Measurements from ENCODE around the gene EVL. TPM values are rescaled to one million over a fixed set of nuclear protein-coding genes. Genes with fewer than 3 reads are reported as not detected.

The EVL gene
- polyA plus RNA-seq, 2 of the 4 experiments (the other 2 are of a cell fraction): 14.8 to 32.9 TPM

GRCh38 chr14:100107236-100107635 is 42.0 kb downstream of the EVL start:
- WGBS (ENCODE audit: missing lambda C conversion rate): 84% methylated on average over 5 of the region's 5 CpGs
- TF ChIP-seq HOXB5 (CRISPR knock-in tag; IDR thresholded peaks at IDR 0.05) (no peak), CBX8 (IDR thresholded peaks at IDR 0.05) (no peak), FOXS1 (CRISPR knock-in tag; IDR thresholded peaks at IDR 0.05) (no peak), HEYL (CRISPR knock-in tag; IDR thresholded peaks at IDR 0.05) (no peak), E2F6 (IDR thresholded peaks at IDR 0.05; ENCODE audit: borderline replicate concordance, low read depth) (no peak), RFX5 (IDR thresholded peaks at IDR 0.05) (no peak), GATA3 (IDR thresholded peaks at IDR 0.05; ENCODE audit: borderline replicate concordance) (no peak), MAFK (IDR thresholded peaks at IDR 0.05; ENCODE audit: partially characterized antibody) (no peak), MAZ (IDR thresholded peaks at IDR 0.05; ENCODE audit: borderline replicate concordance, low read depth, low read length) (no peak), ZFP36 (IDR thresholded peaks at IDR 0.05; ENCODE audit: borderline replicate concordance, partially characterized antibody) (no peak), ESRRA (IDR thresholded peaks at IDR 0.05; ENCODE audit: borderline replicate concordance, low read length) (no peak), PBX3 (IDR thresholded peaks at IDR 0.05) (no peak), ELK1 (IDR thresholded peaks at IDR 0.05; ENCODE audit: low read depth, low read length) (no peak), KDM1A (IDR thresholded peaks at IDR 0.05; ENCODE audit: low read depth) (no peak), PHF8 (IDR thresholded peaks at IDR 0.05; ENCODE audit: borderline replicate concordance, low read depth) (no peak), RNF2 (IDR thresholded peaks at IDR 0.05; ENCODE audit: borderline replicate concordance, low read depth) (no peak), CHD2 (IDR thresholded peaks at IDR 0.05; ENCODE audit: low read length, partially characterized antibody) (no peak)
- TF ChIP-seq, protein P1, sequence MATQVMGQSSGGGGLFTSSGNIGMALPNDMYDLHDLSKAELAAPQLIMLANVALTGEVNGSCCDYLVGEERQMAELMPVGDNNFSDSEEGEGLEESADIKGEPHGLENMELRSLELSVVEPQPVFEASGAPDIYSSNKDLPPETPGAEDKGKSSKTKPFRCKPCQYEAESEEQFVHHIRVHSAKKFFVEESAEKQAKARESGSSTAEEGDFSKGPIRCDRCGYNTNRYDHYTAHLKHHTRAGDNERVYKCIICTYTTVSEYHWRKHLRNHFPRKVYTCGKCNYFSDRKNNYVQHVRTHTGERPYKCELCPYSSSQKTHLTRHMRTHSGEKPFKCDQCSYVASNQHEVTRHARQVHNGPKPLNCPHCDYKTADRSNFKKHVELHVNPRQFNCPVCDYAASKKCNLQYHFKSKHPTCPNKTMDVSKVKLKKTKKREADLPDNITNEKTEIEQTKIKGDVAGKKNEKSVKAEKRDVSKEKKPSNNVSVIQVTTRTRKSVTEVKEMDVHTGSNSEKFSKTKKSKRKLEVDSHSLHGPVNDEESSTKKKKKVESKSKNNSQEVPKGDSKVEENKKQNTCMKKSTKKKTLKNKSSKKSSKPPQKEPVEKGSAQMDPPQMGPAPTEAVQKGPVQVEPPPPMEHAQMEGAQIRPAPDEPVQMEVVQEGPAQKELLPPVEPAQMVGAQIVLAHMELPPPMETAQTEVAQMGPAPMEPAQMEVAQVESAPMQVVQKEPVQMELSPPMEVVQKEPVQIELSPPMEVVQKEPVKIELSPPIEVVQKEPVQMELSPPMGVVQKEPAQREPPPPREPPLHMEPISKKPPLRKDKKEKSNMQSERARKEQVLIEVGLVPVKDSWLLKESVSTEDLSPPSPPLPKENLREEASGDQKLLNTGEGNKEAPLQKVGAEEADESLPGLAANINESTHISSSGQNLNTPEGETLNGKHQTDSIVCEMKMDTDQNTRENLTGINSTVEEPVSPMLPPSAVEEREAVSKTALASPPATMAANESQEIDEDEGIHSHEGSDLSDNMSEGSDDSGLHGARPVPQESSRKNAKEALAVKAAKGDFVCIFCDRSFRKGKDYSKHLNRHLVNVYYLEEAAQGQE (IDR thresholded peaks at IDR 0.05): no peak
- TF ChIP-seq, protein P2, sequence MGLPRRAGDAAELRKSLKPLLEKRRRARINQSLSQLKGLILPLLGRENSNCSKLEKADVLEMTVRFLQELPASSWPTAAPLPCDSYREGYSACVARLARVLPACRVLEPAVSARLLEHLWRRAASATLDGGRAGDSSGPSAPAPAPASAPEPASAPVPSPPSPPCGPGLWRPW (IDR thresholded peaks at IDR 0.05): no peak

More at GRCh38 chr14:100107236-100107635, 42.0 kb downstream of the EVL start:
- Histone ChIP-seq H3K4me2 (no peak overlapping the region), H3K4me1 (peaks cover 29% of the 10 kb centered on the region), H3K9me3 (no peaks in the 10 kb centered on the region), H3K4me3 (no peak overlapping the region), H3K27ac (peak overlapping the region in 1 of 2 experiments; percentile 51; a peak in 1 of 6 replicates)
- FAIRE-seq (no peak), DNase-seq (ENCODE audit: low read depth in 1 of 2, low spot score in 1 of 2) (no peak), ATAC-seq (no peak)
- POLR2A ChIA-PET: no interaction called here
- CTCF ChIA-PET: interaction anchor here (0.6 to 10.1 kb wide), 40 partner anchors 12 to 288 kb away, joined by 3 to 173 read pairs (median 8); partner anchors contain the start of gene EVL
